ENCODE data around the gene TNNT3. TPM values are rescaled to one million over a fixed set of nuclear protein-coding genes. Genes with fewer than 3 reads are reported as not detected.

Gene TNNT3
- total RNA-seq, 1 donor from 2014 or later: not detected

DNA sequence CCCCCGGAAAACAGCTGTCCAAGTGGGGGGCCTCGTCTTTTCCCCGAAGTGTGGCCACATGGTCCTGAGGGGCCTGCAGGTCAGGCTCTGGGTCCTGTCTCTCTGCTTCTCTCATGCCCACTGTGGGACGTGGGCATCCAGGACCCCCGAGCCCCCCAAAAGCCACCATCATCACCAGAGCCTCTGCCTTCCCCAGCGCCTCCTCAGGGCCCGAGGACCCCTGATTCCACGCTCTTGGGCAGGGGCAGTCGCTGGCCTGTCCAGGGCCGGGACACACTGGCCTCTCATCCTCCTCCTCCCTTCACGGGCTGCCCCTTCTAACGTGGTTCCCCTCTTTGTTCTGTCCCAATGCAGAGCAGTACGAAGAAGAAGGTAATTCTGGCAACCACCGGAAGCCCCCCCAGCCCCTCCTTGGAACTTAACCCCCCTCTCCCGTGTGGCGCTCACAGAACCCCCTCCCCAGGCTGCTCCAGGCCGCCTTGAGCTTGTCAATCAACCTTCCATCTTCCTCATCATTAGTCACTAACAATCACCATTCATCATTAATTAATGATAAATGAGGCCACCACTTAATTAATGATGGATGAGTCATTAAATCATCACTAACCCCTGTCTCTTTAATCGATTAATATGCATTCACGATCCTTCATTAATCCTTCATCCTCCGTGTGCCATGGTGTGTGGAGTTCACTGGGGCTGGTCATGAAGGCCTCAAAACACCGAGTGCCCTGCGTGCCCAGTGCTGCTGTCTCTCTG, 3.9 kb downstream of the TNNT3 start:
- H3K36me3 Mint-ChIP-seq (ENCODE audit: insufficient read depth): no peaks in the 10 kb centered on the region
- H3K9me3 Mint-ChIP-seq (ENCODE audit: low read depth): no peaks in the 10 kb centered on the region
- no peak for DNase-seq (ENCODE audit: low spot score, unreplicated experiment)
- TF ChIP-seq, protein P1, sequence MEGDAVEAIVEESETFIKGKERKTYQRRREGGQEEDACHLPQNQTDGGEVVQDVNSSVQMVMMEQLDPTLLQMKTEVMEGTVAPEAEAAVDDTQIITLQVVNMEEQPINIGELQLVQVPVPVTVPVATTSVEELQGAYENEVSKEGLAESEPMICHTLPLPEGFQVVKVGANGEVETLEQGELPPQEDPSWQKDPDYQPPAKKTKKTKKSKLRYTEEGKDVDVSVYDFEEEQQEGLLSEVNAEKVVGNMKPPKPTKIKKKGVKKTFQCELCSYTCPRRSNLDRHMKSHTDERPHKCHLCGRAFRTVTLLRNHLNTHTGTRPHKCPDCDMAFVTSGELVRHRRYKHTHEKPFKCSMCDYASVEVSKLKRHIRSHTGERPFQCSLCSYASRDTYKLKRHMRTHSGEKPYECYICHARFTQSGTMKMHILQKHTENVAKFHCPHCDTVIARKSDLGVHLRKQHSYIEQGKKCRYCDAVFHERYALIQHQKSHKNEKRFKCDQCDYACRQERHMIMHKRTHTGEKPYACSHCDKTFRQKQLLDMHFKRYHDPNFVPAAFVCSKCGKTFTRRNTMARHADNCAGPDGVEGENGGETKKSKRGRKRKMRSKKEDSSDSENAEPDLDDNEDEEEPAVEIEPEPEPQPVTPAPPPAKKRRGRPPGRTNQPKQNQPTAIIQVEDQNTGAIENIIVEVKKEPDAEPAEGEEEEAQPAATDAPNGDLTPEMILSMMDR (IDR thresholded peaks at IDR 0.05; ENCODE audit: unreplicated experiment): no peak
- H3K4me1 Mint-ChIP-seq (ENCODE audit: low read depth): no peaks in the 10 kb centered on the region
- no peak overlapping the region for H3K27ac Mint-ChIP-seq
- peaks cover 17% of the 10 kb centered on the region for H3K27me3 Mint-ChIP-seq
- no peak overlapping the region for H3K4me3 Mint-ChIP-seq (ENCODE audit: low read depth)

DNA sequence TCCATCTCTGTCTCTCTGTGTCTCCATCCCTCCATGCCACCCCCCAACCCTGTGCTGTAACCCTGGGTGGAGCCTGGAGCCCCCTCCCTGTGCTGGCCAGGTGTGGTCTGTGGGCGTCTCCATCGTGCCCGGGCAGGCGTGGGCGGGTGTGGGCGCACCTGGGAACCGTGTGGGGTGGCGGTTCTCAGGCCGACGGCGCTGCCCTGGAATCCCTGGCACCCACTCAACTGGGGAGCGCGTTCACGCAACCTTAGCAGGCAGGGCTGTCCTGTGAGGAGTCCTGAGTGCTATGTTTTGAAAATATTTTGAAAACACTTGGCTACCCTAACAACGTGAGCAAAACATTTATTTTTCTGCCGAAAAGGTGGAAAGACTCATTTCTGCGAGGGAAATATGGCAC, 4.7 kb downstream of the TNNT3 start:
- Mint-ChIP-seq H3K27ac (no peak overlapping the region), H3K4me1 (ENCODE audit: low read depth) (no peaks in the 10 kb centered on the region)

DNA sequence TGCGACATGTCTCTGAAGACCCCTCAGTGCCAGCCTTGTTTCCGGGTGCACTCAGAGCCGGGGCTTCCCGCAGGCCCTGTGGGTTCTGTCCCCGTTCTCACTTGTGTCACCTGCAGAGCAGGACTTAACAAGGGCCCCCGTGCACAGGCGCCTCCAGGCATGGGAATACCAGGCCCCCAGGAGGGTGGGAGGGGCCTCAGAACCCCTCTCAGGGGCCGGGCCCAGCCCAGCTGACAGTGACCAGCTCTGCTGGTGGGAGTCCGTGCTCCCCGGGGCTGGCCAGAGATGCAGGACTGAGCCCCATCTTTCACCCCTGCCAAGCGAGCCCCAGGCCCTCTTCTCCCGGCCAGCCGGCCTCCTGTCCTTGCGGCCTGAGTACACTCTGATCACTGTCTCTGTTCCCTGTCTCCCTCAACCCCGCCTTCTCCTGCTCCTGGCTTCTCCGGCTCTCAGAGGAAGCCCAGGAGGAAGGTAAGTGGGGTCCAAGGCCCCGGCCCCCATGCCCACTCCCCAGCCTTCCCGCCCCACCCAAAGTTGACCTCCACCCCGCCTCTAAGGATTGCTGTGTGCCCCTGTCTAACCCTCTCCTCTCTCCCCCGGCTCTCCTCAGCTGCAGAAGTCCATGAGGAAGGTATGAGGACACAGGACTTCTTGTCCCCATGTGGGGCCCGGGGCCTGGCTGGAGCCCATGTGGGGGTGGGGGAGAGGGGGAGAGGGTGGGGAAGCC, 5.3 kb downstream of the TNNT3 start:
- Mint-ChIP-seq H3K27ac (no peak overlapping the region), H3K27me3 (peaks cover 17% of the 10 kb centered on the region), H3K36me3 (ENCODE audit: insufficient read depth) (no peaks in the 10 kb centered on the region), H3K9me3 (ENCODE audit: low read depth) (no peaks in the 10 kb centered on the region), H3K4me3 (ENCODE audit: low read depth) (no peak overlapping the region), H3K4me1 (ENCODE audit: low read depth) (no peaks in the 10 kb centered on the region)
- TF ChIP-seq, protein P1 (IDR thresholded peaks at IDR 0.05; ENCODE audit: unreplicated experiment): no peak
- no peak for DNase-seq (ENCODE audit: low spot score, unreplicated experiment)

More for the DNA sequence above, 4.7 kb downstream of the TNNT3 start:
- no peaks in the 10 kb centered on the region for H3K9me3 Mint-ChIP-seq (ENCODE audit: low read depth)
- DNase-seq (ENCODE audit: low spot score, unreplicated experiment): no peak
- H3K36me3 Mint-ChIP-seq (ENCODE audit: insufficient read depth): no peaks in the 10 kb centered on the region
- H3K4me3 Mint-ChIP-seq (ENCODE audit: low read depth): no peak overlapping the region
- peaks cover 17% of the 10 kb centered on the region for H3K27me3 Mint-ChIP-seq
- TF ChIP-seq, protein P1 (IDR thresholded peaks at IDR 0.05; ENCODE audit: unreplicated experiment): no peak

DNA sequence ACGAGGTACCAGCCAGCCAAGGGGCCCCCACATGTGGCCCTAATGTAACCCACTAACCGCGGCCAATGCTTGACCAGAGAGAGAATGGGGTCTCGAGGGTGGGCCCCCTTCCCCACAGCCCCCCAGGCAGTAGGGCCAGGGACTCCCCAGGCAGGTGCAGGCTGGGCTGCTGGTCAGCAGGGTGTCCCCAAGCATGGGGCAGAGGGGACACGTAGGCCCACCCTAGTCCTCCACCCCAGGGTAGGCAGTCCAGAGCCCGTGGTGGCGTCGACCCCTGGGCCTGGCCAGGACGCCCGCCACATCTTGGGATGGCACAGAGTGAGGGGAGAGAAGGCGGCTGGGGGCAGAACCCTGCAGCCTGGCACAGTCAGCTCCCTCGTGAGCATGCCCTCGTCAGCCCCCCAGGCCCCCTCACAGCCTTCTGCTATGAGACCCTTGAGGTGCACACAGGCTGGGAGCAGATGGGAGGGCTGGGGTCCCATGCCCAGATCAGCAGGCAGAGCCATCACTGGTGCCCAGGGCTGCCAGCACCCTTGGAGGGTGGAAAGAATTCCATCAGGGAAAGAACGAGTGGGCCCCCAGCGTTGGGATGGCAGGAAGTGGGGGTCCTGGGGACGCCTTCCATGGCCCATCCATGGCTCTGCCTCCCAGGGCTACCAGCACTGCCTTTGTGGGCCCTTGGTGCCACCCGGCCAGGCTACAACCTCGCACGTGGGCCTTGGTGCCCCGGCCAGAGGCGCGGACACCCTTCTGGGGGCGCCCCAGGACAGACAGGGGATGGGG, 6.1 kb downstream of the TNNT3 start:
- DNase-seq (ENCODE audit: low spot score, unreplicated experiment): no peak
- H3K4me1 Mint-ChIP-seq (ENCODE audit: low read depth): no peaks in the 10 kb centered on the region
- H3K9me3 Mint-ChIP-seq (ENCODE audit: low read depth): no peaks in the 10 kb centered on the region
- TF ChIP-seq, protein P1 (IDR thresholded peaks at IDR 0.05; ENCODE audit: unreplicated experiment): no peak
- H3K27me3 Mint-ChIP-seq: peaks cover 20% of the 10 kb centered on the region
- no peak overlapping the region for H3K4me3 Mint-ChIP-seq (ENCODE audit: low read depth)
- no peak overlapping the region for H3K27ac Mint-ChIP-seq
- no peaks in the 10 kb centered on the region for H3K36me3 Mint-ChIP-seq (ENCODE audit: insufficient read depth)

Data from progenitor cell of endocrine pancreas (in vitro differentiated cells).